Activated T-cell treated with anti-CD3 and anti-CD28 coated beads for 24 hours (primary cell): Measurements from ENCODE around the gene CMTM8.
A peak's percentile ranks its signal among the peaks of the same experiment; 100 is the strongest.

Source experiments
- DNase-seq: peaks from one replicate; pipeline ENCODE4 v3.0.0-alpha.2; 2020; ENCODE audit warnings: low read depth

Gene CMTM8

DNA sequence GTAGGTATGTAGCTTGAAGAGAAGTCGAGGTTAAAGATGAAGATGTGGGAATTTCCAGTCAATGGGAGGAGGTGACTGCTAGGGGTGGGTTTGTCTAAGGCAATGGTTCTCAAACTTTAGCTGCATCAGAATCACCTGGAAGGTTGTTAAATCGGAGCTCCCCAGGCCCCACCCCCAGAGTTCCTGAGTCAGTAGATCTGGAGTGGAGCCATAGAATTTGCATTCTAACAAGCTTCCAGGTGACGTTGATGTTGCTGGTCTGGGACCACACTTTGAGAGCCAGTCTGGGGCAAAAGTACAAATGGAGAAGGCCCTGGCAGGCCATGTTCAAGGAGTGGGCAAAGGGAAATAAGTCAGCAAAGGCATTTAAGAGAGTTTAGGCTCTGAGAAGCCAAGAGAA, 69.1 kb downstream of the CMTM8 start:
- DNase-seq, result no peak

- no peak for DNase-seq
These were observed 69.9 kb downstream of the CMTM8 start for GRCh38 chr3:32308378-32308777.

DNA sequence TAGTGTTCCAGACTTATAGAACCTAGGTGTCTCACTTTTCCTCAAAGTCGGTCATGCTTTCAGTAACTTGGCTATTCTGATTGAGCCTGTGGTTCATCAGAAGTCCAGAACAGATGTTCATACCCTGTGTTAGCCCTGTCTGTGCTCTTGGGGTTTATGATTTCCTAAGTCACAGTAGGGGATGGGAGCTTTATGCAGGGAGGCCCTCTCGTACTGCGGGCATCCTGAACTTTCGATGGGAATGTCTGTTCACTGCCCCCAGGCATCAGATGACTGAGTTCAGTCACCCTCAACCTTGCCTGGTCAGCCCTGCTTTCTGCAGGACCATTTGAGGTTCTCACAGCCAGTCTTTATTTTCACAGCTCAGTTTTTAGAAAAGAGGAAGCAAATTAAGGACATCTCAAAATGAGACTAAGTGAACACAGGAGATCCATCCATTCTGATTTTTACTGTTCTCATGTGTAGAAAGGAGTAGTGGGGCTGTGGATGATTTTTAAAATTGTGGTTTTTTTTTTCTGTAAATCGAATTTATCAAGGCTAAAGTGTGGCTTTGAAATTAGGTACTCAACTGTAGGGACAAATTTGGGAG, 71.3 kb downstream of the CMTM8 start:
- DNase-seq, result no peak

- no peak for DNase-seq
These were observed 71.9 kb downstream of the CMTM8 start for GRCh38 chr3:32310336-32310735.

GRCh38 chr3:32310918-32311839, 72.7 kb downstream of the CMTM8 start:
- no peak for DNase-seq

DNA sequence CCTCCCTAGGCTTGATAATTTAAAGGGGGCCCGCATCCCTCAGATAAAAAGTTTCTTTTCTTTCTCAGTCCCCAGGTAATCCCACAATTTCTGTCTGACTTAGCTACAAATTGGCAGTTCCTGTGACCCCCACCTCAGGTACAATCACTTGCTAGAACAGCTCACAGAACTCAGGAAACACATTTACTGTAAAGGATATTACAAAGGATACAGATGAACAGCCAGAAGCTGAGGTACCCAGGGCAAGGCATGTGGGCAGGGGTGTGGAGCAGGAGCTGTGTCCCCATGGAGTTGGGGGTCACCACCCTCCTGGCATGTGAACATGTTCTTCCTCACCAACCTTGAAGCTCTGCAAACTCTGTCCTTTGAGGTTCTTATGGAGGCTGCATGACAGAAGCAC, 73.8 kb downstream of the CMTM8 start:
- DNase-seq, result no peak

- no peak for DNase-seq
These were observed 74.7 kb downstream of the CMTM8 start for GRCh38 chr3:32313169-32313568.

DNA sequence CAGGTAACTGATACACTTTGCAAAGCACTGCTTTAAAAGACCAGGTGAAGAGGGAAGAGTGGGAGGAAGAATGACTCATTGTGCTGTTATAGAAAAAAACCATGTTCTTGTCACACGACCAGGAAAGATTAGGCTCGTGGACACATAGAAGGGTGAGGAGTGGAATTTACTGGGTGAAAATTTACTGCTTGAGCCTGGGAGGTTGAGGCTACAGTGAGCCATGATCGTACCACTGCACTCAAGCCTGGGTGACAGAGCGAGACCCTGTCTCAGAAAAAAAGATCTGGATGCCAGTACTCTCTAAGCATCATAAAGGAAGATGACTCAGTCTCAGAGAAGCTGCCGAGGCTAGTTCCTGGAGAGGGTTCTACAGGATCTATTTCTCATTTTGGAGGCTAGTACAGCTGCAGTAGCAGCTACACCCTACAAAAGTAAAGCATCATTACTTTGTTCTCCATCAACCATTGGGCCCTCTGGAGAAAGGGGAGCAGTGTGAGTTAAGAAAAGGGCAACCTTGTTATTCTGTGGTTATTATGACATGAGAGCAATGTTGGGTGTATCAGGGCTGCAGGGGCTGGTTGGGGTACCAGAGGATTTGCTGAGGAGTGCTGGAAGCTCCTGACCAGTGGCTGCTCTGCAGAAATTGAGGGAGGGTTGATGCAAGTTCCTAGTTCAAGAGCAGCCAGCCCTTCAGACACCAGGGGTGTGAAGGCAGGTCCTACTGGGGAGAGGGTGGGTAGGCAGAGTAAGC, 75.4 kb downstream of the CMTM8 start:
- no peak for DNase-seq

- DNase-seq, result no peak
These were observed 77.0 kb downstream of the CMTM8 start for GRCh38 chr3:32315441-32315840.

- DNase-seq, result no peak
These were observed 77.8 kb downstream of the CMTM8 start for GRCh38 chr3:32316319-32316718.

- DNase-seq, result no peak
These were observed 78.5 kb downstream of the CMTM8 start for GRCh38 chr3:32316976-32317375.

- DNase-seq, result no peak
These were observed 81.1 kb downstream of the CMTM8 start for GRCh38 chr3:32319607-32320006.

GRCh38 chr3:32320080-32320479, 81.6 kb downstream of the CMTM8 start:
- DNase-seq, result no peak

DNA sequence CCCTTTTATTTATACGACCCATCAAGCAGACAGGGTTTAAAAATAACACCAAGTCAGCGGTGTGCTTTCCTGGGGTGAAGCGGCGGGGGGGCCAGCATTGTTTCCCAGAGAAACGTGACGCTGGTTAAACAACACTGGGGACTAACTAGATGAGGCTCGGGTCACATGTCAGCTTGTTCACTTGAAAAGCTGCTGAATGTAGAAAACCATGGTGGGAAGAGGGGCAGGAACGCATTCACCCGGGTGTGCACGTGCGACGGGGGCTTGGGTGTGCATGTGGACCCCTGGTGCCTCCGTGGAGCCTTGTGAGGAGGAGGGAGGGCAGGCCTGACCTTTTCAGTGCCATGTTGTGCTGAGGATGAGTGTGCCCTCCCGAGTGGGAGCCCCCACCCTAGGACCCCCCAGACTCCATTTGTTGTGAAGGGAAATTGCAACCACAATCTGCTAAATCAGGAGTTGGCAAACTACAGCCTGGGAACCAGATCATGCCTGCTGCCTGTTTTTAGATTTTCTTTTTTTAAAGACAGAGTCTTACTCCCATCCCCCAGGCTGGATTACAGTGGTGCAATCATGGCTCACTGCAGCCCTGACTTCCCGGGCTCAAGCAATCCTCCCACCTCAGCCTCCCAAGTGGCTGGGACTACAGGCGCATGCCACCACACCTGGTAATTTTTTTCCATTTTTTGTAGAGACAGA, 82.8 kb downstream of the CMTM8 start:
- no peak for DNase-seq

DNA sequence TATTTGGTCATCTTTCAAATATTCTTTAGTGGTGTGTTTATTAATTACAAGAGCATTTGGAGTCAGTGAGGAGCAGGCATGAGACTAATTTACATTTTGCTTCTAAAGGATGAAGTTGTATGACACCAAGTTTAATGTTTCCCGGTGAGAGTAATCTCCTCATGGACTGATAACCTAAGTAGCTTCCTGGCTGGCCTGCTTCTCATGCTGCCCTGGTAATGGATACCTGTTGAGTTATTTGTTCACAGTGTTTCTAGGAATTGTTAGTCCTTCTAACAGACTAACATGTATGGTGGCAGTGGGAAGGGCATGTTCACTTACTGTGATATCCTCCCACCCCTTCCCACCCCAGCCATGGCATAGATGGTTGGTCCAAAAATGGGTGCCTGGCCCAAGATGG, 83.8 kb downstream of the CMTM8 start:
- no peak for DNase-seq

DNA sequence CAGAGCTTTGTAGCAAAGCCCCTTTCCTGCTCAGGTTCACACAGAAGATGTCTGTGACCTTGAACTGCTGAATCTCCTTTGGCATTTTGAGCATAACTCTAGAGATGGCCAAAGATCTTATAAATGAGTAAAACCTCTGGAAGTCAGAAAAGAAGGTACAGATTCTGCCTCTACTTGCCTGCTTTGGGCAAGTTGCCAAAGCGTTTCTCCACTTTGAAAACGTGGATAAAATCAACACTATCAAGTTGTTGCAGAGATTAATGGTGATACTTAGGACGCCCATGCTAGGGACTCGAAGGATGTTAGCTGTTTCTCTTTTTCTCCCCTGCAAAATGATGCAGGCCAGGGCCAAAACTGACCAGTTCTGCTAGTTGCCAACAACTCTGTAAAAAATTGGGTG, 85.1 kb downstream of the CMTM8 start:
- DNase-seq, result no peak

DNA sequence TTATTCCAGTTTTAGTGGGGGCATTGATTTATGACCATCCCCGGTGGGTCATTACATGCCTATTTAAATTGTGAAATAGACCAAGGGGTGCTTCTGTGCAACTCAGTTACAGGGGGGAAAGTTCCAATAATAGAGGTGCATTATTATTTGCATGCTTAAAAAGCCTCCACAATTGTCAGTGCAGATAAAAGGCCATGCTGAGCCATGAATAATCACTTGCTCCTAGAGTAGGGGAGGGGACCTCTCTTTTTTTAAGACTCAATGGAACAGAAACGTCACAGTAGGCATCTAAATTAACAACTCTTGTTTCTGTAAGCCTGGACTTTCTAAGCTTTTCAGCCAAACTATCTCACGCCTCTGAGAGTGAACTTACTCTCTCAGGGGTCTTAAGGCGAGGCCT, 86.7 kb downstream of the CMTM8 start:
- DNase-seq, result no peak

- no peak for DNase-seq
These were observed 87.4 kb downstream of the CMTM8 start for GRCh38 chr3:32325927-32326326.

- DNase-seq, result no peak
These were observed 88.3 kb downstream of the CMTM8 start for GRCh38 chr3:32326795-32327194.

GRCh38 chr3:32334675-32335074, 96.2 kb downstream of the CMTM8 start:
- DNase-seq, result peak; percentile 38

- no peak for DNase-seq
These were observed 97.1 kb downstream of the CMTM8 start for GRCh38 chr3:32335365-32336112.

- DNase-seq, result no peak
These were observed 97.6 kb downstream of the CMTM8 start for GRCh38 chr3:32336113-32336498.
